WTC11 (cell line): ENCODE measurements around the gene DTX2. TPM values are rescaled to one million over a fixed set of nuclear protein-coding genes. Genes with fewer than 3 reads are reported as not detected.
A peak's percentile ranks its signal among the peaks of the same experiment; 100 is the strongest.
"Not testable (repeated sequence)": the region's sequence is repeated elsewhere in the genome, so short reads cannot be mapped to it uniquely, and the experiment has no call there.

ENCODE experiments used
- ATAC-seq: fragments of 200-7000 bp; cut with Tn5 transposase; 2 replicates; pipeline ENCODE4 v1.10.0; 2021; ENCODE audit warnings: mild to moderate bottlenecking, moderate library complexity
- CTCF ChIA-PET: fragments of 300-600 bp; sonication (Branson Sonifier 250); formaldehyde crosslinking; loops from one replicate; lab custom pipeline; 2021; ENCODE audit warnings: antibody characterized with exemption; lab: Charles Lee
- POLR2A ChIA-PET: fragments of 350-600 bp; sonication (Branson Sonifier 250); formaldehyde crosslinking; loops from one replicate; lab custom pipeline; 2021; ENCODE audit warnings: antibody characterized with exemption; lab: Charles Lee
- DNase-seq: peaks from one replicate; pipeline ENCODE4 v3.0.0; 2021; ENCODE audit warnings: low spot score
- H3K27ac Mint-ChIP-seq: 2 replicates; pipeline ENCODE4 v1.8.0; 2021; ENCODE audit warnings: mixed read lengths
- H3K27me3 Mint-ChIP-seq: 2 replicates; pipeline ENCODE4 v1.8.0; 2021; ENCODE audit warnings: low read depth, mild to moderate bottlenecking, moderate library complexity, mixed read lengths
- H3K36me3 Mint-ChIP-seq: 2 replicates; pipeline ENCODE4 v1.8.0; 2021; ENCODE audit warnings: mixed read lengths
- H3K4me1 Mint-ChIP-seq: 2 replicates; pipeline ENCODE4 v1.8.0; 2022; ENCODE audit warnings: mixed read lengths
- H3K4me3 Mint-ChIP-seq: 2 replicates; pipeline ENCODE4 v1.8.0; 2021; ENCODE audit warnings: mild to moderate bottlenecking, moderate library complexity, mixed read lengths
- H3K9me3 Mint-ChIP-seq: 2 replicates; pipeline ENCODE4 v1.8.0; 2021; ENCODE audit warnings: mixed read lengths
- ARID4B ChIP-seq: sonication (generic); formaldehyde crosslinking; IDR thresholded peaks from 2 replicates; pipeline ENCODE4 v1.8.0; 2023; ENCODE audit warnings: missing genetic modification reagents, mild to moderate bottlenecking, borderline replicate concordance
- CTCF ChIP-seq: fragments of 200-600 bp; IDR thresholded peaks from 2 replicates; pipeline ENCODE4 v1.8.0; 2022; ENCODE audit warnings: antibody characterized with exemption
- TCF7 ChIP-seq: sonication (generic); formaldehyde crosslinking; IDR thresholded peaks from 2 replicates; pipeline ENCODE4 v1.8.0; 2022; ENCODE audit warnings: mild to moderate bottlenecking, low read depth, missing genetic modification reagents, moderate library complexity
- TP53 ChIP-seq: sonication (generic); formaldehyde crosslinking; IDR thresholded peaks from 2 replicates; pipeline ENCODE4 v1.8.1; 2023; ENCODE audit warnings: mild to moderate bottlenecking, missing genetic modification reagents
- ZBTB43 ChIP-seq: sonication (generic); formaldehyde crosslinking; IDR thresholded peaks from 2 replicates; pipeline ENCODE4 v1.8.1; 2023; ENCODE audit warnings: mild to moderate bottlenecking, missing genetic modification reagents
- ZNF121 ChIP-seq: sonication (generic); formaldehyde crosslinking; IDR thresholded peaks from 2 replicates; pipeline ENCODE4 v1.8.0; 2023; ENCODE audit warnings: missing genetic modification reagents
- total RNA-seq: library from RNA; stranded (reverse); gene quantifications from 3 replicates; pipeline ENCODE4 v1.2.3, GENCODE V29; 2021
- TF ChIP-seq, protein P1 (sequence below): fragments of 250-450 bp; sonication (Bioruptor Pico); IDR thresholded peaks from 2 replicates; pipeline ENCODE4 v1.8.0; 2021; ENCODE audit warnings: mild to moderate bottlenecking

DTX2 gene
- total RNA-seq, 1 experiment from 2014 or later, result 79.2 TPM

- TF ChIP-seq ARID4B (CRISPR knock-in tag) (no peak), ZBTB43 (CRISPR knock-in tag) (no peak), TP53 (CRISPR knock-in tag) (no peak)
- TF ChIP-seq, protein P1, sequence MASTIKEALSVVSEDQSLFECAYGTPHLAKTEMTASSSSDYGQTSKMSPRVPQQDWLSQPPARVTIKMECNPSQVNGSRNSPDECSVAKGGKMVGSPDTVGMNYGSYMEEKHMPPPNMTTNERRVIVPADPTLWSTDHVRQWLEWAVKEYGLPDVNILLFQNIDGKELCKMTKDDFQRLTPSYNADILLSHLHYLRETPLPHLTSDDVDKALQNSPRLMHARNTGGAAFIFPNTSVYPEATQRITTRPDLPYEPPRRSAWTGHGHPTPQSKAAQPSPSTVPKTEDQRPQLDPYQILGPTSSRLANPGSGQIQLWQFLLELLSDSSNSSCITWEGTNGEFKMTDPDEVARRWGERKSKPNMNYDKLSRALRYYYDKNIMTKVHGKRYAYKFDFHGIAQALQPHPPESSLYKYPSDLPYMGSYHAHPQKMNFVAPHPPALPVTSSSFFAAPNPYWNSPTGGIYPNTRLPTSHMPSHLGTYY (CRISPR knock-in tag), result no peak; the same call in 1 of the 2 replicates
These were observed 48.7 kb downstream of the DTX2 start, which contains the start of gene UPK3B (continued) for GRCh38 chr7:76509931-76510877.

DNA sequence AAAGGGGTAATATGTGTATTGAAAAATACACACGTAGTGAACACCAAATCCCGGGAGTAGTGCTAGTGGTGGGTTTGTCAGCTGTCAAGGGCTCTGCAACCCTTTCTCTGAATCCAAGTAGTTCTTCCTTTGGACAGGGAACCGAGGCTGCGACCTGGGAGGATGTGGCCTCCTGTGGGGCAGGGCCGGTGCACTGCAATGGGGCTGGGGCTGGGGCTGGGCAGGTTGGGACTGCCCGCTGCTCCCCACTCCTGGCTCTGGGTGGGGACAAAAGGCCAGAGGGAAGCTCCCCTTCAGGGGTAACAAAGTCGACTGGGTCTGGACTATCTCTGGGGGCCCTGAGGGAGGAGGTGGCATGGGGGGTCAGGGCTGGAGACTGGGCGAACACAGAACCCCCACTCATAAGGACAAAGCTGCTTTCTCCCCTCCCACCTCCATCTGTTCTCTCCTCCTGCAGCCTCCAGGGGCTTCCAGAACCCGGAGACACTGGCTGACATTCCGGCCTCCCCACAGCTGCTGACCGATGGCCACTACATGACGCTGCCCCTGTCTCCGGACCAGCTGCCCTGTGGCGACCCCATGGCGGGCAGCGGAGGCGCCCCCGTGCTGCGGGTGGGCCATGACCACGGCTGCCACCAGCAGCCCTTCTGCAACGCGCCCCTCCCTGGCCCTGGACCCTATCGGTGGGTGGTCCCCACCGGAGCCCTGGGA, 49.8 kb downstream of the DTX2 start:
- POLR2A ChIA-PET, H3K27me3 Mint-ChIP-seq, CTCF ChIA-PET: not testable (repeated sequence)

GRCh38 chr7:76511911-76512885, 50.7 kb downstream of the DTX2 start:
- H3K36me3 Mint-ChIP-seq, H3K4me1 Mint-ChIP-seq, POLR2A ChIA-PET, H3K4me3 Mint-ChIP-seq, H3K27me3 Mint-ChIP-seq, DNase-seq, H3K27ac Mint-ChIP-seq, H3K9me3 Mint-ChIP-seq, ATAC-seq: not testable (repeated sequence)
- CTCF ChIA-PET, result interaction anchor here (0.6 kb wide), 1 partner anchor 277 kb away, joined by 4 read pairs; no protein-coding TSS in a partner anchor

More for the DNA sequence above, 49.8 kb downstream of the DTX2 start:
- H3K27ac Mint-ChIP-seq, H3K9me3 Mint-ChIP-seq, H3K4me1 Mint-ChIP-seq, H3K36me3 Mint-ChIP-seq, DNase-seq, ATAC-seq, H3K4me3 Mint-ChIP-seq: not testable (repeated sequence)

DNA sequence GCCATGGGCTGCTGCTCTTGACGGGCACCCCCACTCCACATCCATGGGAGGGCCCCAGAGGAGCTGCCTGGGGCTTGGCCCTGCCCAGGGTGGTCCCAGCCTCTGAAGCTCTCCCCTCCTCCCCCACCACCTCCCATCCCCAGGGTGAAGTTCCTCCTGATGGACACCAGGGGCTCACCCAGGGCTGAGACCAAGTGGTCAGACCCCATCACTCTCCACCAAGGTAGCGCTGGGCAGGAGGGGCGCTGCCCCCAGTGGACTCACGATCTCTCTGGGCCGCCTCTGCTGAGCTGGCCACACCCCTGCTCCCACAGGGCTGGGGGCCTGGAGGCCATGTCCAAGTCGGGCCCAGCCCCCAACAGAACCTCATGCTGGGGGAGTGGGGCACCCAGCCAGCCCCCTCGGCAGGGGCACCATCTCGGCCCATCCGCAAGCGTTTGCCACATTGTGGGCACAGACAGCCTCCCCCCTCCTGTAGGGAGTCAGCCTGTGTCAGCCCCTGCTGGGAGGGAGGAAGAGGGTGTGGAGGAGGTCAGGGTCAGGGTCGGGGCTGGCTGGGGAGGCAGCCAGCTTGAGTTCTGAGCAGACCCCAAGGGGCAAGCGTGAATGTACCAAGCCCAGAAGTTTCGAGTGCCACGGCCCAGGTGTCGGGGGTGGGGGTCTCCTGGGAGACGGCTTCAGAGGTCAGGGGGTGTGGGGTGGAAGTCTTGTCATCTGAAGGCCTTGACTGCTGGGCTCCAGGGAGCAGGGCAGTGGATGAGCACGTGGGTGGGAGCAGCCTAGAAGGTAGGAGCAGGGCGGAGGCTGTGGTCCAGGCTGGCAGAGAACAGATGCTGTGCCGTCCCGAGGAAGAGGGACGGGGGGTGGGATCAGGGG, 51.7 kb downstream of the DTX2 start:
- Mint-ChIP-seq H3K27me3 (no peaks in the 10 kb centered on the region; the same call in 1 of the 2 replicates), H3K27ac (no peak overlapping the region), H3K9me3 (no peaks in the 10 kb centered on the region), H3K36me3 (no peaks in the 10 kb centered on the region), H3K4me1 (peaks cover 8% of the 10 kb centered on the region), H3K4me3 (no peak overlapping the region)
- ChIA-PET CTCF (interaction anchor here (0.6 kb wide), 1 partner anchor 278 kb away, joined by 4 read pairs; no protein-coding TSS in a partner anchor), POLR2A (no interaction called here)
- DNase-seq, result peak; percentile 57
- ATAC-seq, result peak; percentile 27
- no peak for TF ChIP-seq TCF7
- no peak for TF ChIP-seq ARID4B (CRISPR knock-in tag)
- peak; percentile 51; the same call in 1 of the 2 replicates for TF ChIP-seq CTCF
- peak; percentile 46; the same call in 1 of the 2 replicates for TF ChIP-seq ZNF121 (CRISPR knock-in tag)
